HG03196 (cell line): ENCODE data around the gene TTC22.
"Not testable (repeated sequence)": the region's sequence is repeated elsewhere in the genome, so short reads cannot be mapped to it uniquely, and the experiment has no call there.

Source experiments
- ATAC-seq: cut with Tn5 transposase; IDR thresholded peaks from one replicate; pipeline ENCODE4 v1.9.1; 2021; ENCODE audit not compliant: unreplicated experiment

The TTC22 gene

GRCh38 chr1:54787604-54788003 is 13.5 kb downstream of the TTC22 start:
- no peak for ATAC-seq

DNA sequence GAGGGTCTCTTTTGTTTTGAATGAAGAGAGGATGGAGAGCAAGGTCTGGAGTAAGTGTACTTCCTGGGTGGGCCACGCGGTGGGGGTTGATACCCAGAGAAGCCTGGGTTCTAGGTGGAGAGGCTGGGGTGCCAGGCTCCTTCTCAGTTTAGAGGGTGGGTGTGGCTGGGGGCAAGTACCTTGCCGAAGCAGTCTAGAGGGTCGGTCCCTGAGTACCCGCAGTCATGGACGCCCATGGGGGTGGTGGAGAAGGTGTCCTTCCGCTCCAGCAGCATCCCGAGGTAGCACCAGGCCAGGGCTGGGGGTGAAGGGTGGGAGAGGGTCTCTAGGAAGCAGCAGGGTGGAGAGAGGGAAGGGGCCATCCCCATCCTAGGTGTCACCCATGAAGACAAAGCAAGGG is 14.3 kb downstream of the TTC22 start:
- no peak for ATAC-seq

GRCh38 chr1:54784066-54784465 is 17.1 kb downstream of the TTC22 start:
- ATAC-seq, result no peak

- no peak for ATAC-seq
Measured at GRCh38 chr1:54782588-54782987, 18.5 kb downstream of the TTC22 start.

GRCh38 chr1:54782156-54782555 is 19.0 kb downstream of the TTC22 start:
- ATAC-seq, result no peak

- ATAC-seq, result no peak
Measured at GRCh38 chr1:54781023-54781723, 19.9 kb downstream of the TTC22 start.

GRCh38 chr1:54777431-54777830 is 23.7 kb downstream of the TTC22 start:
- ATAC-seq, result no peak

GRCh38 chr1:54777011-54777410 is 24.1 kb downstream of the TTC22 start:
- ATAC-seq, result no peak

DNA sequence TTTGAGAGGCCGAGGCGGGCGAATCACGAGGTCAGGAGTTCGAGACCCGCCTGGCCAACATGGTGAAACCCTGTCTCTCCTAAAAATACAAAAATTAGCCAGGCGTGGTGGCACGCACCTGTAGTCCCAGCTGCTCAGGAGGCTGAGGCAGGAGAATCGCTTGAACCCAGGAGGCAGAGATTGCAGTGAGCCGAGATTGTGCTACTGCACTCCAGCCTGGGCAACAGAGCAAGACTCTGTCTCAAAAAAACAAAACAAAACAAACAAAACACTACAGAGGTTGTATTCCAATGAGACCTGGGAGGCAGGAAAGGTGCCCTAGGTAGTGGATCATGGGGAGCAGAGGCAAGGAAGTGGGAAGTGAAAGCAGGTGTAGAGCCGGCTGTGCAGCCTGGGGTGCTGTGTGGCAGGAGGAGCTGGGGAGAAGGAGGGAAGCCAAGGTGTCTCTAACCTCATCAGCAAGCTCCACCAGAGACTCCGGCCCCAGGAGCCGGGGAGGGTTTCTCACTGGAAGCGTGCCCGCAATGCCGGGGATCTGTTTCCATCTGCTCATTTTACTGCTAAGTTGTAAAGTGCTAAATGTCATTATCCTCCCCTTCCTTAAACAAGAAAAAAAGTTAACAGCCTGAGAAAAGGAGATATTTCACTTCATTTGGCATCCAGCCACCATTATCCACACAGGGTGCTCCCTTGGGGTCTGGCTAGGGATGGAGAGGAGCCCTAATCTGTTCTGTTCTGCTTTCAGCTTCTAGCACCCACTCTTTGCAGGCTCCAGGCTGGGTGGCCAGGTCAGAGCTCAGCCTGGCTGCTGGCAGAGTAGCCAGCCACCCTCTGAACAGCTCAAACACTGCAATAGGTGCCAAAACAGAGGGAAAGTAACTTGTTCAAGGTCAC is 25.0 kb downstream of the TTC22 start:
- ATAC-seq, result not testable (repeated sequence)

GRCh38 chr1:54774820-54775498 is 26.2 kb downstream of the TTC22 start:
- ATAC-seq, result no peak

GRCh38 chr1:54772951-54773350 is 28.2 kb downstream of the TTC22 start:
- ATAC-seq, result no peak

DNA sequence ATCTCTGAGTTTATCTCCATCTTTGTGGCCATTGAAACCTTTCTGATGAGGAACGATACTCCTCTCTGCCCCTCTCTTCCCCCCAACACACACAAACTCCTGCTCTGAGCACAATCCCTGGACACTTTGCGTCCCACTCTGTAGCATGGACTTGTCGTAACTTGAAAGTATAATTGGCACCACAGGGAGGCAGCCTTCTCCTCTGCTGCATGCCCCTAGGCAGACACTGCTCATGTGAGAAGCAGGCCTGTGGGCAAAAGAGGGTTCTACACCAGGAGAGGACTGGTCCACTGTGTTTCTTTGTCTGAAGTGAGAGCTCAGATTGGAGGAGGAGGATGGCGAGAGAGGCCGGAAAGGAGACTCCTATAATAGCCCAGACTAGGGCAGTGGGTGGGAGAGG is 33.0 kb downstream of the TTC22 start:
- no peak for ATAC-seq

DNA sequence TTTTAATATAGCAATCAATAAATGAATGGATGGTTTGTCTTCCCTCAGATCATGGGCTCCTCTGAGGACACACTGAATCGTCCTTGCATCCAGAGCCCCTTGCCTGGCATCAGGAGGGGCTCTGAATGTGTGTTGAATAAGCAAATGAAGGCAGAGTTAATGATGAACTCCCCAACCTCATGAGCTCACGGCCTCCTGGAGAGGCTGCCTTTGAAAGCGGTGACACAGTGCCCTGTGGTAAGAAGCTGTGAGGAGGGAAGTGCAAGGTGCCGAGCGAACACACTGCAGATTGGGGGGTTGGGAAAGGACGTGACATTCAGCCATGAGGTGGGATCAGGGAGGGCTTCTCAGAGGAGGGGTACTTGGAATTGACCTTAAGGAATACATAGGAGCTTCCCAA is 33.6 kb downstream of the TTC22 start:
- no peak for ATAC-seq

DNA sequence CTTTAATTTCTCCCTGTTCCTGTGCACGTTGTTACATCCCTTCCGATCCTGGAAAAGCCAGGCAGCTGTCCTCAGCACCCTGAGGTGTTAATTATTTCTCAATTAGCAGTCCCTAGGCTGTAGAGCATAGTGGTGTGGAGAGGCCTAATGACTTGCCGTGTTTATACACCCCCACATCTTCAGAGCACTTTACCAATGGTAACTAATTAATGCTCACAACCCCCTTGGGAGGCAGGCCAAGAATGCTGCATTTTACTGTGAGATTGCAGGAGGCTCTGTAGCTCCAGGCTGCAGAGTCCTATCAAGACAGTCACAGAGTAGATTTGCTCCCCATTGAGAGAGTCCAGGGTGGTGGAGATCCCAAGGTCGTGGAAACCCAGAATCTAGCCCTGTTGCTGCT is 34.4 kb downstream of the TTC22 start:
- ATAC-seq, result no peak

DNA sequence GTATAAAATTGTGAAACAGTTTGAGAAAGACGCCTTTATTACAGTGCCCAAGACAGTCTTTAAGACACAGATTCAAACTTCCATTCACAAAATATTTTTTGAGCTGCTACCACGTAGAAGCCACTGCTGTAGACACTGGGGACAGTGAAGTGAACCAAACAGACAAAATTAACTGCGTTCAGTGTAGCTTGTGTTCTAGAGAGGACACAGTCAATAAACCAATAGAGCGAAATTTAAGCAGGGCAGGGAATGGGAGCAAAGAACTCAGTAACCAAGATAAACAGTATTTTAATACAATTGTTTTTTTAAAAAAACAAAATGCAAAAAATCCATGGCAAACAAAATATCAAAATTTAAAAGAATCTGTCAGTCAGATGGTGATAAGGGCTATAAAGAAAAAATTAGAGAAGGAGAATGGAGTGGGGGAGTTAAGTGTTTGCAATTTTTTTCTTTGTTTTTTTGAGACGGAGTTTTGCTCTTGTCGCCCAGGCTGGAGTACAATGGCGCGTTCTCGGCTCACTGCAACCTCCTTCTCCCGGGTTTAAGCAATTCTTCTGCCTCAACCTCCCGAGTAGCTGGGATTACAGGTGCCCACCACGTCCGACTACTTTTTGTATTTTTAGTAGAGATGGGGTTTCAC is 36.1 kb downstream of the TTC22 start:
- ATAC-seq, result peak; percentile 6

- peak; percentile 95 for ATAC-seq
Measured at GRCh38 chr1:54764133-54764921, 36.8 kb downstream of the TTC22 start, which contains the start of gene PARS2. Gene PARS2, minus strand, starts transcription at chr1:54764523. Its CDS starts 5,362 bp downstream, at chr1:54759161.

- ATAC-seq, result no peak
Measured at GRCh38 chr1:54763816-54764132, 37.3 kb downstream of the TTC22 start.

GRCh38 chr1:54758678-54759348 is 42.3 kb downstream of the TTC22 start:
- no peak for ATAC-seq

DNA sequence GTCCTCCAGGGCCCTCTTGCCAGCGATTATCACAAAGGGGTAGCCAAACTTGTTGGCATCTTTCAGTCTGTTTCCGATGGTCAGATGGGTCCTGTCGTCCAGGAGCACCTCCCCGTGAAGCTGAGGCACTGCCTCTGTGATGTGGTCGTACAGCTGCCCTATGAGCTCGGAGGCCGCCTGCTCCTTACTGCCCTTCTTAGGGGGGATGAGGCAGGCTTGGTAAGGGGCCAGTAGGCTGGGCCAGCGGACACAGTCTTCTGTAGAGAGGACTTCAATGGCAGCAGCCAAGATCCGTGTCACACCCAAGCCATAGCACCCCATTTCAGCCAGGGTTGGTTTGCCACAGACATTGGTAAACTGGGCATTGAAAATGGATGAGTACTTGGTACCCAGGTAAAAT is 43.3 kb downstream of the TTC22 start:
- no peak for ATAC-seq
